Thoracic aorta (tissue), 2 donors: ENCODE data around the gene MFAP4. TPM values are rescaled to one million over a fixed set of nuclear protein-coding genes. Genes with fewer than 3 reads are reported as not detected.
"Not testable (repeated sequence)": the region's sequence is repeated elsewhere in the genome, so short reads cannot be mapped to it uniquely, and the experiment has no call there.

ENCODE experiments used
- ATAC-seq: fragments of 150-250 bp; one replicate; pipeline ENCODE4 v1.8.0; 2017; ENCODE audit warnings: low read depth; ENCODE audit not compliant: insufficient number of reproducible peaks, low FRiP score
- DNase-seq: peaks from one replicate; pipeline ENCODE4 v3.0.0-alpha.2; 2020; ENCODE audit warnings: low spot score
- H3K27ac ChIP-seq, 2 donors: fragments of 200-600 bp; sonication (generic); 1 replicate in 1 of 2; 2 replicates in 1 of 2; pipeline ENCODE4 v1.5.1; 2016; ENCODE audit warnings: mild to moderate bottlenecking in 2 of 2, moderate library complexity in 2 of 2
- H3K27me3 ChIP-seq: fragments of 200-600 bp; sonication (generic); replicated peaks from 2 replicates; pipeline ENCODE4 v1.6.0; 2016; ENCODE audit warnings: mild to moderate bottlenecking; ENCODE audit not compliant: insufficient read depth
- H3K36me3 ChIP-seq: fragments of 200-600 bp; sonication (generic); one replicate; pipeline ENCODE4 v1.5.1; 2016
- H3K4me1 ChIP-seq, 2 donors: fragments of 200-600 bp; sonication (generic); 1 replicate in 1 of 2; 2 replicates in 1 of 2; pipeline versions ENCODE4 v1.5.1 to v1.6.0; 2016; ENCODE audit warnings: low read depth in 2 of 2, mild to moderate bottlenecking in 1 of 2; ENCODE audit not compliant: control insufficient read depth in 1 of 2
- H3K4me3 ChIP-seq: fragments of 200-600 bp; sonication (generic); 2 replicates; pipeline ENCODE4 v1.5.1; 2016; ENCODE audit warnings: mild to moderate bottlenecking
- H3K9me3 ChIP-seq: fragments of 200-600 bp; sonication (generic); 2 replicates; pipeline ENCODE4 v1.5.1; 2016
- CTCF ChIP-seq: fragments of 200-600 bp; sonication (generic); IDR thresholded peaks from one replicate; pipeline ENCODE4 v1.5.1; 2019; ENCODE audit warnings: antibody characterized with exemption
- total RNA-seq, 2 donors: library from RNA; depleted of rRNA; stranded (reverse); fragments of >200 nt; gene quantifications; one replicate each; pipeline versions ENCODE4 v1.1.0 to v1.2.3, GENCODE V29; 2016

MFAP4 gene
- total RNA-seq, 2 donors from 2014 or later: 425 to 501 TPM

- no peaks in the 10 kb centered on the region for H3K4me1 ChIP-seq
- H3K27me3 ChIP-seq: no peaks in the 10 kb centered on the region
- no peak for TF ChIP-seq CTCF
- H3K4me3 ChIP-seq: no peak overlapping the region
- no peak overlapping the region for H3K27ac ChIP-seq
- H3K36me3 ChIP-seq: no peaks in the 10 kb centered on the region
- H3K9me3 ChIP-seq: no peaks in the 10 kb centered on the region
- ATAC-seq (no peak), DNase-seq (no peak)
These were observed 32.2 kb downstream of the MFAP4 start for GRCh38 chr17:19354748-19355147.

GRCh38 chr17:19353401-19353800 is 33.6 kb downstream of the MFAP4 start:
- H3K27me3 ChIP-seq, H3K4me1 ChIP-seq, ATAC-seq, H3K4me3 ChIP-seq, H3K9me3 ChIP-seq, DNase-seq, H3K27ac ChIP-seq, H3K36me3 ChIP-seq: not testable (repeated sequence)

- Histone ChIP-seq H3K27me3 (no peaks in the 10 kb centered on the region), H3K36me3 (no peaks in the 10 kb centered on the region), H3K4me1 (peaks cover 19 to 36% of the 10 kb centered on the region in 2 donors), H3K9me3 (no peaks in the 10 kb centered on the region), H3K4me3 (no peak overlapping the region), H3K27ac (no peak overlapping the region)
- ATAC-seq (no peak), DNase-seq (no peak)
- no peak for TF ChIP-seq CTCF
These were observed 38.2 kb downstream of the MFAP4 start for GRCh38 chr17:19348806-19349205.

GRCh38 chr17:19348081-19348650 is 38.8 kb downstream of the MFAP4 start:
- Histone ChIP-seq H3K4me3 (no peak overlapping the region), H3K27me3 (no peaks in the 10 kb centered on the region), H3K4me1 (peaks cover 19 to 36% of the 10 kb centered on the region in 2 donors), H3K27ac (peak overlapping the region in 1 of 2 donors; percentile 87), H3K9me3 (no peaks in the 10 kb centered on the region), H3K36me3 (no peaks in the 10 kb centered on the region)
- DNase-seq (no peak), ATAC-seq (no peak)
- no peak for TF ChIP-seq CTCF

GRCh38 chr17:19347323-19348080 is 39.5 kb downstream of the MFAP4 start:
- no peak for DNase-seq
- no peak for TF ChIP-seq CTCF

More at GRCh38 chr17:19347323-19348080, 39.5 kb downstream of the MFAP4 start:
- H3K4me3 ChIP-seq: no peak overlapping the region
- no peaks in the 10 kb centered on the region for H3K27me3 ChIP-seq
- no peaks in the 10 kb centered on the region for H3K9me3 ChIP-seq
- H3K27ac ChIP-seq: peak overlapping the region; percentile 36 to 87
- peaks cover 19 to 36% of the 10 kb centered on the region in 2 donors for H3K4me1 ChIP-seq
- ATAC-seq: no peak
- no peaks in the 10 kb centered on the region for H3K36me3 ChIP-seq
